NCI-H82 treated with DMSO at 0.1 percent for 48 hours (cell line): Measurements from ENCODE around the gene RPS6KA3.

Experiments used
- DNase-seq: peaks from one replicate; lab custom pipeline; 2025; ENCODE audit not compliant: unreplicated experiment; lab: John Stamatoyannopoulos, UW

The RPS6KA3 gene

DNA sequence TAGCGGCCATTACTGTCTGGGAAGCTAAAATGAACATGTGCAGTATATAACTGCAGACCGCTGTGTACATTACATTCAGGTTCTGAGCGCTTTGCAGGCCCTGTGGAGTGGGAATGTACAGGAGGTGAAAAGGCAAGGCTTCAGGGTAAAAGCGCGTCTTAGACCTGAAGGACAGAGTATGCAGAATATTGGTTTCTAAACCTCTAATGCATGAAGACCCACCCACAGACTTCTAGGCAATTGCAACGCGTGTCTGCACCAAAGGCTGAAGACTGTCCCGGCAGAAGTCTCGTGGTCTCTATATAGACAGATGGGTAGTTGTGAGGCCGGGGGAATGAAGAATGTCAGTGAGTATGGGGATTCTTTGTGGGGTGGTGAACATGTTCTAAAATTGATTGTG lies 155.4 kb downstream of the RPS6KA3 start:
- DNase-seq: no peak

GRCh38 chrX:20101934-20102581 lies 164.7 kb downstream of the RPS6KA3 start:
- DNase-seq: no peak
